ENCODE data around the gene SLC27A4.

The SLC27A4 gene

DNA sequence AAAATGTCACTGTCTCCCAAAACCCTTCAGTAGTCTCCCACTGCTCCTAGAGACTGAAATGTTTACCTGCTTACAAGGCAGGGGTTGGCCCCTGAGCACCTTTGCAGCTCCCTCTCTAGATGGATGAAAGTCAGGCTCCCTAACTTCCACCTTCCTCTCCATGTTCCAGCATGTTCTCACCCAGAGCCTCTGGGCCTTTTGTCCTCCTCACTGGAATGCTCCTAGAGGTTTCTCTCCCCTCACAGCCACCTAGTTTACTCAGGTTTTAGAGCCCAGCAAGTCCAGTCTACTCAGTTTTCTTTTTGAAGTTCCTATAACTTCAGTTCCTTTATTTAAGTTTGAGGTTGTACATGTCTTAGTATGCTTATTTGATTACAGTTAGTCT, 30.0 kb downstream of the SLC27A4 start:
- DNase-seq, result no peak

DNA sequence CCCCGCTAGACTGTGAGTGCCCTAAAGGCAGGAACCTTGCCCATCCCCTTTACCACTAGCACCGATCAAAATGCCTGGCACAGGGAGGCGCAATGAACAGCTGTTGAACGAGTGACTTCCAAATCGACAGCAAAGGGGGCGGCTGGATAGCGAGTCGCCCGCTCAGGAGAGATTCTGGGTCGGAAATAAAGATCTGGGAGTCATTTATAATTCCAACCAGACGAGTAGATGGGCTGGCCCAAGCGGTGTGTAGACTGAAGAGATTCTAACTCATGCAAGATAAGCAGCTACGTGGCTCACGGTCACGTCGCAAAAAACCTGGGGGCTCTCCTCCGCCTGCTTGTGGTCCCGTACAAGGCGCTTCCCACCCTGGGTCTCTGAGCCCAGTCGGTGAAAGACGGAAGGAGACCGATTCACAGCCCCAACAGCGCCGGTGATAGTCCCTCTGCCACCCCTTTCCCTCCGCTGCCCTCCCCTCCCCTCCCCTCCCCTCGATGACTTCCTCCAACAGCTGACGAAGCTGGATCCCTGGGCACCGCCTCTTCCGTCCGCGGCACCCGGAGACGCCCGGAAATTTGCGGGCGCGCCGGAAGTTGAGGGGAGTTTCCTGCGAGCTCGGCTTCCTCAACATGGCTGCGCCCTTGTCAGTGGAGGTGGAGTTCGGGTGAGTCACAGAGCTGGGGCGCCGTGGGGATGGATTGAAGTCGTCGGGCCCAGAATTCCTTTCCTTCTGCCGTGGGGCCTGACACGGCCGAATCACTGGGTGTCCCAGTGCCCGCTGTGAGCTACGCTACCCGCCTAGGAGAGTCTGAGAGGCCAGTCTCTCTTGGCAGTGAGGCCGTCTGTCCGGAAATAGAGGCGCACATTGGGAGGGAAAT, 30.7 kb downstream of the SLC27A4 start, which contains the start of gene URM1:
Gene URM1, plus strand, starts transcription at position 623 of the 878 bp plus-strand sequence. Its CDS starts 7 bp downstream, at position 630.
- DNase-seq, result peak; percentile 91

DNA sequence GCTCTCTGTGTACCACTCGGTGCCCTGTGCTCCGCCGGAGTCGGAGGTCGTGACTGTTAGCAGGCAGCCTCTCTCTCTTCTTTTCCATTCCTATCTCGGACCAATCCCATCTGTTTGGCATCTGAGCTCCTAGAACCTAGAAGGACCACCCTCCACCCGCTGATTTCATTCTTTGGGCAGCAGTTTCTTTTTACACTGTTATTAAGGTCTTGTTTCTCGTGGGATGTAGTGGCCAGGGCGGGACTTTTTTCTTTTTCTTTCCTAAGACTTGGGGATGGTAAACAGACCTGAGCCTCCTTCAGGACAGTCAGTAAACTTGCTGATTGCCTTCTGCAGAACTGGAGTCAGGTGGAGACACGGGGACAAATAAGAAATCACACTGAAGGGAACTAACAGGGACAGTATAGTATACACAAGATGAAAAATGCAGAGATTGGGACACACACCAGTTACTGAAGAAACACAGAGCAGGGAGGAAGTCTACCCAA, 31.3 kb downstream of the SLC27A4 start:
- no peak for DNase-seq

DNA sequence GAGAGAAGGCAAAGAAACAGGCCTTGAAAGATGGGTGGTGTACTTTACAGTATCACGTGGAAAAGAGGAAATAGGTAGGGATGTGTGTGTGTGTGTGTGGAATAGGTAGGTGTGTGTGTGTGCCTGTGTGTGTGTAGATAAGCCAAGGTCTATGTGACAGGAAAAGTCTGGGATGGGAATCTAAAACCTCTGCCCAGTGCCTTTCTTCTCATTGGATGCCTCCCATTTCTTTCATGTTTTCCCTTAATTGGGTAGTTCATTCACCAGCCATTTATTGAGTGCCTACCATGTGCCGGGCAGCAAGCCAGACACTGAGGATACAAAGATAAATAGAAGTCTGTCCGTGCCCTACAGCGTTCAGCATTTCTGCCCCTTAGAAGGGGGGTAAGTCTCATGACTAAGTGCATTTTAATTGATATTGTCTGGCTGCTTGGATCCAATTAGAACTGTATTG, 31.9 kb downstream of the SLC27A4 start:
- DNase-seq, result no peak

DNA sequence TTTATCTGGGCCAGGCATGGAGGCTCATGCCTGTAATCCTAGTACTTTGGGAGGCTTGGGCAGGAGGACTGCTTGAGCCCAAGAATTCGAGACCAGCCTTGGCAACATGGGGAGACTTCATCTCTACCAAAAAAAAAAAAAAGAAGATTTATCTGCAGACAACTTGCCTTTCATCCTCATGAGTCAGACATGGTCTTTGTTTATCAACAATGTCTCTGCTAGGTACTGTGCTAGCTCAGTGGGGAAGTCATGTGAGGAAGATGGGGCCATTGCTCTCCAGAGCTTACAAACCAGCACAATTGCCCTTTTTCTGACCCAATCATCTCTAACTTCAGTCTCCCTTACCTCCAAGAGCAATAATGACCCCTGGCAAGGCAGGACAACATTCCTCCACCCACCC, 32.5 kb downstream of the SLC27A4 start:
- no peak for DNase-seq

DNA sequence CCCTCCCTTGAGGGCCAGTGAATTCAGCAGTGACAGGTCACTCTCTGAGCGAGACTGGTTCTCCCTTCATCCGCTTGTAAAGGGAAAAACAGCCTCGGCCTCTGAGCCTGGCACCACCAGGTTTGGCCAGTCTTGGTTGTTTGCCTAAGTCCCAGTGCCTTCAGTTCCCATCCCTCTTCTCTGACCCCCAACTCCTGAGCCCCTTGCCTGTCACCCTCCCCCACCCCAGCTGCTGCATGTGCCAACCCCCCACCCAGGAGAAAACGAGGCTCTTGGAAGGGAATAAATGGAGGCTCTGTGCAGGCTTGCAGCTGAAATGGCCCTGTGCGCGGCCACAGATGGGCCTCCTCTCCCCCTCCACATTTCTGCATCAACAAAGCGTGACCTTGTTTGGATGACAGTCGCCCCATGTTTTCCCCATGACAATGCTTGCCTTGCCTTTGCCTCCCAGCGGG, 33.9 kb downstream of the SLC27A4 start:
- no peak for DNase-seq

DNA sequence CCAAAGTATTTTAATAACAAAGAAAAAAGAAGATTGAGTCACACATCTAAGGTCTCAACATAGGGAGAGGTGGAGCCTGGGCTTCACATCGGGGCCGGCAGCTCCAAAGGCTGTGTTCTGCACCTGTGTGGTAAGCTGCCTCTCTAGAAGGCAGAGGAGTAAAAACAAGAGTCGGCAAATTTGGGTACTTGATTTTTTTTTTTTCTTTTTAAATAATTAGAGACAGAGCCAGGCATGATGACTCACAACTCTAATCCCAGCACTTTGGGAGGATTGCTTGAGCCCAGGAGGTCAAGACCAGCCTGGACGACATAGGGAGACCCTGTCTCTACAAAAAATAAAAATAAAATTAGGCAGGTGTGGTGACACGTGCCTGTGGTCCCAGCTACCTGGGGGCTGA, 35.5 kb downstream of the SLC27A4 start:
- DNase-seq, result no peak

DNA sequence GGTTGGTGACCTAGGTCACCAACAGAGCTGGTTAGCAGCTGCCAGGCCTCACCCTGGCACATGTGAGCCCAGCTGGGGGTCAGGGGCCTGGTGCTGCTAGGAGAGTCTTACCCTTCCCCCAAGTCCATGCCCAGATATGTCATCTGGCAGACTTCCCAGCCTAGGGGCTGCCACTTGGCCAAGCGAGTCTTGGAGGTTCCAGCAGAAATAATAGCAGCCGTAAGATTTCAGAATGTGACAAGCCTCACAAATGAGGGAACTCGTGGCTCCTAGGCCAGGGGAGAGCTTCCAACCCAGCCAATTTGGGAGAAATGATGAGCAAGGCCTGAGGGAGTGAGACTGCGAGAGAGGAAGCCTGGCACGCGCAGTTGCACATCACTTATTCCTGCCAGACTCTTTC, 41.9 kb downstream of the SLC27A4 start:
- DNase-seq, result no peak

DNA sequence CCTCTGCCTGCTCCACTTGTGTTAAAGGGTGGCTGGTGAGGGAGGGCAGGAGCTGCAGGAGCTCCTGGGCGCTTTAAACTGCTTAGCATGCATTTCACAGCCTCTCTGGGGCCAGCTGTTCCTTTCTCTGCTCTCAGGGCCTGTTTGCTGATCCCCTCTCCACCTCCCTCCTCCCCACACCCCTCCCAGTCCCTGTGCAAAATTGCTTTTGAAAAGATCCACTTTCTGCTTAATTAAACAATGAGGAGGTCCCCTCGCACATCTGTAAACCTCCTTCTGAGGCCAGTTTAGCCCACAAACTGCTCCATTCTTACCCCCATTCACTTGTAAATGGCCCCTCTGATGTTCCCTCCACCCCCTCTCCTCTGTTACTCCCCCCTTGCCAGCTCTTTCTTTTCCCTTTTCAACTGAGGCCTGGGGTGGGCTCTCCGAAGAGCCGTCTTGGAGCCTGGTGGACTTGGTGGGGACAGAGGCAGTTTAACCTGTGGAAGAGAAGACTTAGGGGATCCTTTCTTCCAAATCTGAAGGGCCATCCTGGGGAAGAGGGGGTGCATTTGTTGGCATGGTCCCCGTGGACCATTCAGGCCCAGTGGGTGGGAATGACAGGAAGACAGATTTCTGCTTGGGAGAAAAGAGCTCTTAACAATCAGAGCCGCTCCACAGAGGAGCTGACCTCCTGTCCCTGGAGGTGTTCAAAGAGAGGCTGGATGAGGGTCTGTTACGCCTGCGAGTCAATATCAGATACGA, 42.9 kb downstream of the SLC27A4 start:
- DNase-seq, result peak; percentile 71

DNA sequence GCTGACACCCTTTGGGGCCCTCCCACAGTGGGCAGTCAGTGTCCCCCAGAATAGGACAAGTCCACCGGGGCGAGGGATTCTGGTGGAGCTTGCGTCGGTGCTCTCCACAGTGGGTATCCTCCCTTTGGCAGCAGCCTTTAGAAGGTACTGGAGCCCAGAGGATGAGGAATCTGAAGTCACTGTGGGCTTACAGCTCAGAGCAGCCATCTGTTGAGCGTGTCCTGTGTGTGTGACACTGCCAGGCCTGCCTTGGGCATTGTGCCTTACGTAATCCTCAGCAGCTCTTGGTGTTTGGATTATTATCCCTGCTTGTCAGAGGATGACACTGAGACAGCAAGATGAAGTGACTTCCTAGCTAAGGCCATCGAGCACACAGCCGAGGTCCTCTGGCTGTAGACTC, 43.5 kb downstream of the SLC27A4 start:
- DNase-seq, result no peak

DNA sequence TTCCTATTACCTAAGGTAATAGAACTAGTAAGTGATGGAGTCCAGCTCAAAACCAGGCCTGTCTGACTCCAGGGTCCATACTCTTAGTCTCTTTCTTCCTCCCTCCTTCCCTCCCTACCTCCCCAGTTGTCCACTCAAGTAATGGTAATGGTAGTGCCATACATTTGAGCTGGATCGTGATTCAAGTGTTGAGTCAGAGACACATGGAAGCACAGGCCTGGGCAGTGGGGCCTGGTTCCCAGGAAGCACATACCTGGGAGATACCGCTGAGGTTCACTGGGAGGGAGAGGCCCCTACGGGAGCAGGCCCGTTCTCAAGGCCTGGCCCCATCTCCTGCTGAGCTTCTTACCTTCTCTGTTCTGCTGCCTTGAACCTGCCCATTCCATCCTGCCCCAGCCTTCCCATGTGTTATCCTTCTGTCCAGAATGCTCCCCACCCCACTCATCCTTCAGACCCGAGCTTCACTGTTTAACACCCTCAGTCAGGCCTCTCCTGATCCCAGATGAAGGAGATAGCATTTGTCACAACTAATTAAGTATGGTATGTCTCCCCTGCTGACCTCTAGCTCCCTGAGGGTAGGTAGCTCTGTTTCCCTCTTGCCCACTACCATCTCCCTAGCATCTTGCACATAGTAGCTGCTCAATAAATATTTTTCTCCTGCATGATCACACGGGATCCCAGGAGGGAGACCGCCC, 44.6 kb downstream of the SLC27A4 start:
- no peak for DNase-seq

DNA sequence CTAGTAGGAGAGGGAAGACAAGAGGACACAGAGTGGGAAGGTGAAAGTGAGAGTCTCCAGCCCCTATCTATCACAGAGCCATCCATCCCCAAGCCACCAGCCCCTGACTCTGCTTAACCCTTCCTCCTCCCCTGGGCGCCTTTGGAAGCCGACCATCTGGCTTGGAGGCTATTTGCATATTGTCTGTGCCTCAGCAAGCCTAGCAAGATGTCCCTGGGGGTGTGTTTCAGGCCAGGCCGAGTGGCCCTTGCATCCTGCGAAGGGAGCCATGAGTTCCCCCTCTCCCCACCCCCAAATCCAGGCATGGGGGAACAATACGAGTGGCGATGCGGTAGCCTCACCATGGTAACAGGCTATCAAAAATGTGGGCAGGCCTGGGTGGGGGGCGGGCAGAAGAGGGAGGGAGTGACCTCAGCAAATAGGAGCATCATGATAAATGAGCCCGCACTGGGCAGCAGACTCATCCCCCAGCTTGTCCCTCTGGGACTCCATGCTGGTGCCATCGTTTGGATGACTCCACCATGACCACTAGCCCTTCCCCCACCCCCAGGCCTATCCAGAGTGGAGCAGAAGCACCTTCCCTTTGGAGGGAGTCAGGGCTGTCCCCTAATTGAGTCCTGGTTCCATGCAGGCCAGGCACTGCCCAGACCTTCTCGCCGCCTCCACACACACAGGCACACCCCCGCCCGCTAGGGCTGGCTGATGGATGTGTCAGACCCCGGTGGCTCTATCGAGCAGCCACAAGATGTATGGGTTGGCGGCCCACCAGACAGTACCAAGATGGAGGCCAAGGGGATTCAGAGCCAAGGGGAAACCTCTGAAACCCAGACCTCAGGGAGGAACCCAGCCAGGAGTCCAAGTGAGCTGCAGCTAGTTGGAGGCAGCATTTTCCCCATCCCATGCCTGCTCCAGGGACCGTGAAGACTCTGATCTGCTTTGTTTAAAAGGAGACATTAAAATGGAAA, 45.5 kb downstream of the SLC27A4 start:
- DNase-seq, result no peak

DNA sequence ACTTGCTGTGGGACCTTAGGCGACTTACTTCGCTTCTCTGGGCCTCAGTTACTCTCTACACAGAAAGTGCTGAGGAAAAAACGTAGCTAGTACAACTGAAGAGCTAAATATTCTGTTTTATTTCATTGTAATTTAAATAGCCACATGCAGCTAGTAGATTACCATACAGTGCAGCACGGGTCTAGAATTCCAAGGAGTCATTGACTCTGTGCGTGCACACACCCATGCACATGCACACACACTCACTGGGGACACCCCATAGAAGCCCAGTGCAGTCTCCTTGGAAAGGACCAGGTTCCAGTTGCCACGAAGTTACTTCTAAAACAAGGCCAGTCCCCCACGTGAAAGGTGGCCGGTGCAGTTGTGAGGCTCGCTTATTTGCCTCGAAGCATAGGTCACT, 47.8 kb downstream of the SLC27A4 start:
- DNase-seq, result no peak

DNA sequence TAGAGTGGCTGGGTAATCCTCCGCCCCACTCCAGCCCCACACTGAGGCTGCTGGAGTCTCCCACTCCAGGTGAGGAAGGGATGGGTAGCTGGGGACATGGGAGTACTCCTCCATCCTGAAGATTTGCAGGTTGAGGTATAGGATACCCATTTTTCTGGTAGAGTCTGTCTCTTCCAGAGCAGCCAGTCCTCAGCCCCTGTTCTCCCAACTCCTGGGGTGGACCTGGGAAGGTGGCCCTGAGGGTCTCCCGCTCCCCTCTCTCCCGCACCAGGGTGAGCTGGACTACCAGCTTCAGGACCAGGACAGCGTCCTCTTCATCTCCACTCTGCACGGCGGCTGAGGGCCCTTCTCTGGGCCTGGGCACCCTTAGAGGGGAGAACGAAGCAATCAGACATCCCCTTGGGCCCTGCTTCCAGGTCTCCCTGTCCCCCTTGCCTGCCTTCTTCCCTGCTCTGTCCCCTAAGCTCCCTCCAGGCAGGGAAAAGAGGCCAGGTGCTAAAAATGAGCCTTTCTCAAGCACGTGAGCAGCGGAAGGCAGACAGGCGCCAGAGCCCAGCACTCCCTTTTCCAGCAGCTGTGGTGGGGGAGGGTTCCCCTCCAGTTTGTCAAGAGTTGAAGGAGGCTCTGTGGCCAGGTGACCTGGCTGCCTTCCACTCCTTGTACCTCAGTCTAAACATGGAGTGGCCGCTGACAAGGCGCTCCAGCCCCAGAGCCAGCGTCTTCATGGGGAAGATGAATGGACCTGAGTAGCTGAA, 49.2 kb downstream of the SLC27A4 start:
- DNase-seq, result peak; percentile 71

DNA sequence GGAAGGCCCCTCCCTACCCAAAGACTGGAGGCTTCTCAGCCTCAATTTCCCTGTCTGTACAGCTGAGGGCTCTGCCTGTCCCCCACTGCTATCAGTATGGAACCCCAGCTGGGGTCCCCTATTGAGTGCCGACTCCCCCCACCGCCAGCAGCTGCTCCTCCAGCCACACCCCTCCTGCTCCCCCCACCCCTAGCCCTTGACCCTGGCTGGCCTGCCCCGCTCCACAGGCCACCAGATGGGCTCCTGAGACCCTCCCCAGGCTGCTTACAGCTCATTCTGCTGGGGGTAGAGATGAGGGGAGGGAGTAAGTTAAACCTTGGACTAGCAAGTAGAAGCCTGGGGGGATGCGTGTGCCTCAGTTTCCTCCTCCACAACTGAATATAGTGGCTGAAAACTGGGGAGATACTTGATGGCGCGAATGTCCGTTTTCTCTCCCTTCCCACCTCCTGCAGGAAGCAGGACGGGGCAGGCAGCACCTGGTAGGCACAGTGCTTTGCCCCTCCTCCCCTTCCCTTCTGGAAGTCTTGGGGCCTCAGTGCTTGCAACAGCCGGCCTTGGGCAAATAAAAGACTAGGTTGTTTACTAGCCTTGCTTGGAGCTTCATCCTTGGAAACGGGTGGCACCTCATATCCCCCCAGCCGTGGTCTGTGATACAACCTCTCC, 50.0 kb downstream of the SLC27A4 start:
- DNase-seq, result no peak

DNA sequence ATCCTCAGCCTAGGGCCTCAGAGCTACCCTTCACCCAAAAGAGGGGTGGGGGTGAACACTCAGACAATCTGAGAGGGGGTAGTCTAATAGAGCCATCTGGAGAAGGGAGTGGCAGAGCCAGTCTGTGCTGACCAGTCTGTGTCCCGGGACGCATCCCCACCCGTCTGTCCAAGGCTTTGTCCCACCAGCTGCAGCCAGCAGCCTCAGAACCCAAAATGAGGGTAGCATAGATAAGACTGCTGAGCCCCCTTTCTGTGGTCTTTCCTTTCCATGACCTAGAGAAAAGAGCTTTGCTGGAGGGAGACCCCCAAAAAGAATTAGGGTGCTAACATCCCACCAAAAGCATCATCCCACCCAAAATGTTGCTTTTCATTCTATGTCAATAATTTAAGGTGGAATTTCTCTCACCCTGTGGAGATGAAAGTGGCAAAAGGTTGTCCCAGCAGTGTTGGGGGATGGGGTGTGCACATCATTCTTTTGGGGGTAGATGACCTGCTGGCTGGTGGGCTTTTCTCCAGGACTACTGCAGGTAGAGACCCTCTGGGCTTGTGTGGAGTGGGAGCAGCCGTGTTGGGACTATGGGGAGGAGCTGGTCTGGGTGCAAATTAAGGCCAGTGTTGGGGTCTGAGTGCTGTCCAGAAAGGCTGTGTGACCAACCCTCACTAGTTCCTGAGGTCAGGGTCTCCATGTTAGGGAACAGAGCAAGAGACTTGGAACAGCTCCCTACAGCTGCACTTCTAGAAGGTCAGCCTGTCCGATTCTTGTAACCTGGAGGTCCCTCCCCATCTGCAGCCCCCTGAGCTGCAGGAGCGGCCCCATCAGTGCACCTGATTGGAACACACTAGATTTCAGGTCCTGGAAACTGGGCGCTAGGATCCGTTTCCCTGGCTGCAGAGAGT, 50.7 kb downstream of the SLC27A4 start:
- no peak for DNase-seq

DNA sequence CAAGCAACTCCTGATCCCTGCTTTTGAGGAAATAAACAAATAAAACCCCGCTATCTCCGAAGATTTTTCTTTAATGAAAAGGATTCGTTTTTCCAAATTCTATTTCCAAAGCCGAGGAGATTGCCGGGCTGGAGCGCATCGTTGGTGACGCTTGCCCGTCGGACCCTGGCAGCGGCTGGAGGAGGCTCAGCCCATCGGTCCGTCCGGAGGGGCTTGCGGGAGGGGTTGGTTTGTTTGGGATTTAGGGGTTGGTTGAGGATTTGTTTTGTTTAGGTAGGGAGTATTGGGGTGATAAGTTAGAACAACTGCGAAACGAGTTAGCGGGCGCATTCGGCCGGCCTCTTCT, 51.6 kb downstream of the SLC27A4 start:
- DNase-seq, result no peak

DNA sequence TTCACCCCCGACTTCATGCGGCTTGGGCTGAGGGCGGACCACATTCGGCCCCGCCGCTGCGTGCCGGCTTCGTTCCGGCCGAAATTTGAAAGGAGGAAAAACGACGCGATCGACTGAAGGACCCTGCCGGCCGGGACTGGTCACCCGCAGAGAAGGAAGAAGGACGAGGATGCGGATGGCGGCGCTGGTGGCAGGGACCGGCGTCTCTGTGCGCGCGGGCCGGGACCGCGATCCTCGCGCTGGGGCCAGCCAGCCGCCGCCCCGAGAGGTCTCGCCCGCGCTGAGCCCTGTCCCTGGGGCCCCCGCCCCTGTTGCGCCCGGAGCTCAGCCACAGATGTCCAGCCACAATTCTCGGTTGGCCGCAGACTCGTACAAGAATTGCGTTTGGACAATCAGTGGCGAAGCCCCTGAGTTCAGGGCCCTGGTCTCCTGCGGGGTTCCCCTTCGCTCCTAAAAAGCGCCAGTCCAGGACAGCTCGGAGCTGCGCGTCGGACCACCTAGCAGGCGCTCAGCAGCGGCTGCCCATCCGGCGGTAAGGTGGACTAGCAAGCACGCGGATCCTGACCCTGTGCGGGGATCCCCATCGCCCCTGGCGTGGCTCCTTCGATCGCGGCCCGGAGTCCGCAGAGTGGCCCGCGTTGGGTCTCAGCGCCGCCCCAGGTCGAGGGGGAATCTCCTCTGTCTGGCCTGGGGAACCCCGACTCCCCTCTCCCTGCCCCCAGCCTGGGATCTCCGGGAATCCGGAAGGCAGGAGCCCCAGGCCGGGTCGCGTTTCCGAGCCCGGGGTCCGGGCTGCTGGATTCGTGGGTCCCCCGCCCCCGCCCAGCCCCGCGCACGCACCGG, 52.2 kb downstream of the SLC27A4 start:
- no peak for DNase-seq

All from NCI-H1092 (cell line).